ENCODE data around the gene SPTLC3. TPM values are rescaled to one million over a fixed set of nuclear protein-coding genes. Genes with fewer than 3 reads are reported as not detected.

SPTLC3 gene
- total RNA-seq, 1 donor from 2014 or later: 27.0 TPM

GRCh38 chr20:13186043-13186774 lies 177.4 kb downstream of the SPTLC3 start:
- Mint-ChIP-seq H3K9me3 (peaks cover 16% of the 10 kb centered on the region), H3K4me3 (no peak overlapping the region), H3K27me3 (ENCODE audit: low read depth) (peaks cover 12% of the 10 kb centered on the region), H3K36me3 (no peaks in the 10 kb centered on the region), H3K4me1 (no peaks in the 10 kb centered on the region), H3K27ac (no peak overlapping the region)
- DNase-seq (ENCODE audit: low spot score in 2 of 2, unreplicated experiment in 2 of 2): no peak
- TF ChIP-seq, protein P1, sequence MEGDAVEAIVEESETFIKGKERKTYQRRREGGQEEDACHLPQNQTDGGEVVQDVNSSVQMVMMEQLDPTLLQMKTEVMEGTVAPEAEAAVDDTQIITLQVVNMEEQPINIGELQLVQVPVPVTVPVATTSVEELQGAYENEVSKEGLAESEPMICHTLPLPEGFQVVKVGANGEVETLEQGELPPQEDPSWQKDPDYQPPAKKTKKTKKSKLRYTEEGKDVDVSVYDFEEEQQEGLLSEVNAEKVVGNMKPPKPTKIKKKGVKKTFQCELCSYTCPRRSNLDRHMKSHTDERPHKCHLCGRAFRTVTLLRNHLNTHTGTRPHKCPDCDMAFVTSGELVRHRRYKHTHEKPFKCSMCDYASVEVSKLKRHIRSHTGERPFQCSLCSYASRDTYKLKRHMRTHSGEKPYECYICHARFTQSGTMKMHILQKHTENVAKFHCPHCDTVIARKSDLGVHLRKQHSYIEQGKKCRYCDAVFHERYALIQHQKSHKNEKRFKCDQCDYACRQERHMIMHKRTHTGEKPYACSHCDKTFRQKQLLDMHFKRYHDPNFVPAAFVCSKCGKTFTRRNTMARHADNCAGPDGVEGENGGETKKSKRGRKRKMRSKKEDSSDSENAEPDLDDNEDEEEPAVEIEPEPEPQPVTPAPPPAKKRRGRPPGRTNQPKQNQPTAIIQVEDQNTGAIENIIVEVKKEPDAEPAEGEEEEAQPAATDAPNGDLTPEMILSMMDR (IDR thresholded peaks at IDR 0.05; ENCODE audit: unreplicated experiment): no peak

DNA sequence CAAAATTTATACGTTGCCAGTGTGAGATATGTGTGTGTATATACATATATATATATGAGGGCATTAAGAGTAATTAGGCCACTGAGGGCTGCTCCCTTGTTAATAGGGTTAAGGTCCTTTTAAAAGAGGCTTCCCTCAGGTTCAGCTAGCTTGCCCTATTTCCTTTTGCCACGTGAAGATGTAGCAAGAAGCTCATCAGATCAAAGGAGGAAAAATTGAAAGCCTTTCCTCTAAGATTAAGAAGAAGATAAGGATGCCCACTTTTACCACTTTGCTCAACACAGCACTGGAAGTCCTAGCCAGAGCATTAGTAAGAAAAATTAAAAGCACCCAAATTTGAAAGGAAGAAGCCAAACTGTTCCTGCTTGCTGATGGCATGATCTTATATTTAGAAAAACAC lies 179.1 kb downstream of the SPTLC3 start:
- H3K9me3 Mint-ChIP-seq: peaks cover 16% of the 10 kb centered on the region

DNA sequence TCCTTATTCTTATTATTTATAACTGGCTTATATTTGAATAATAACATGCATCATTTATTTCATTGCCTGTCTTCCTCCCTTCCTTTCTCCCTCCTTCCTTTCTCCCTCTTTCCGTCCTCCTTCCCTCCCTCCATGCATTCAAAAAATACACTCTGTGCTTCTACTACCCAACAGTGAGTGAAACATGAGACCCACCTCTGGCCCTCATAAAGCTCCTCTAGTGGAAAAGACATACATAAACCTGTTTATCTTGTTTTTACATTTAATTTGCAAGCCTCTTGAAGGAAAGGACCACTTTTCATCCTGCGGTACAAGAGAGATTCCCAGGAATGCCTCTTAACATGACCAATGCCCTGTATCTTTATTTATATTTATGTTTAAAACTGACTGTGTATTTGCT lies 190.5 kb downstream of the SPTLC3 start:
- TF ChIP-seq, protein P1 (IDR thresholded peaks at IDR 0.05; ENCODE audit: unreplicated experiment): no peak
- peaks cover 4% of the 10 kb centered on the region for H3K9me3 Mint-ChIP-seq
- H3K36me3 Mint-ChIP-seq: no peaks in the 10 kb centered on the region
- DNase-seq (ENCODE audit: low spot score in 2 of 2, unreplicated experiment in 2 of 2): no peak
- H3K27me3 Mint-ChIP-seq (ENCODE audit: low read depth): no peaks in the 10 kb centered on the region
- H3K4me1 Mint-ChIP-seq: peaks cover 8% of the 10 kb centered on the region
- H3K27ac Mint-ChIP-seq: no peak overlapping the region
- no peak overlapping the region for H3K4me3 Mint-ChIP-seq

More for the DNA sequence above, 179.1 kb downstream of the SPTLC3 start:
- DNase-seq (ENCODE audit: low spot score in 2 of 2, unreplicated experiment in 2 of 2): no peak
- Mint-ChIP-seq H3K4me1 (no peaks in the 10 kb centered on the region), H3K27ac (no peak overlapping the region), H3K4me3 (no peak overlapping the region), H3K36me3 (no peaks in the 10 kb centered on the region), H3K27me3 (ENCODE audit: low read depth) (peaks cover 7% of the 10 kb centered on the region)
- TF ChIP-seq, protein P1 (IDR thresholded peaks at IDR 0.05; ENCODE audit: unreplicated experiment): no peak

- DNase-seq (ENCODE audit: low spot score in 2 of 2, unreplicated experiment in 2 of 2): no peak
- Mint-ChIP-seq H3K4me3 (no peak overlapping the region), H3K27me3 (ENCODE audit: low read depth) (peaks cover 3% of the 10 kb centered on the region), H3K4me1 (peaks cover 8% of the 10 kb centered on the region), H3K36me3 (no peaks in the 10 kb centered on the region), H3K27ac (no peak overlapping the region), H3K9me3 (peaks cover 4% of the 10 kb centered on the region)
- TF ChIP-seq, protein P1 (IDR thresholded peaks at IDR 0.05; ENCODE audit: unreplicated experiment): no peak
Measured at GRCh38 chr20:13200767-13201500, 192.2 kb downstream of the SPTLC3 start.

DNA sequence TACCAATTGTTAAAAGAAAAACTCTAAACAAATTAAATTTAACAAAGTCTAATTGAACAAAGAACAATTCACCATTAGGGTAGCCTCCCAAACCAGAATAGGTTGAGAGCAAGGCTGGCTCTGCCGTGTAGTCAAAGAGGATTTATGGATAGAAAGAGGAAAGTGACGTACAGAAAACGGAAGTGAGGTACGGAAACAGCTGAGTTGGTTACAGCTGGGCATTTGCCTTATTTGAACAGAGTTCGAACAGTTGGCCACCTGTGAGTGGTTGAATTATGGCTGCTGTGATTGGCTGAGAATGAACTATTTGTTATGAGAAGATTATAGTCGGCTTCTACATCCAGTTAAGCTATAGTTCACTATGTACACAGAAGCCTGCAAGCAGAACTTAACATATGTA lies 193.8 kb downstream of the SPTLC3 start:
- DNase-seq (ENCODE audit: low spot score in 2 of 2, unreplicated experiment in 2 of 2): no peak
- Mint-ChIP-seq H3K4me3 (no peak overlapping the region), H3K27me3 (ENCODE audit: low read depth) (peaks cover 3% of the 10 kb centered on the region), H3K4me1 (peaks cover 8% of the 10 kb centered on the region), H3K27ac (no peak overlapping the region), H3K9me3 (peaks cover 4% of the 10 kb centered on the region), H3K36me3 (no peaks in the 10 kb centered on the region)
- TF ChIP-seq, protein P1 (IDR thresholded peaks at IDR 0.05; ENCODE audit: unreplicated experiment): no peak
